Smooth muscle cell (in vitro differentiated cells): ENCODE measurements around the gene ATF5. TPM values are rescaled to one million over a fixed set of nuclear protein-coding genes. Genes with fewer than 3 reads are reported as not detected.

Experiments used
- DNase-seq: peaks from one replicate; lab custom pipeline; 2025; ENCODE audit not compliant: unreplicated experiment; lab: John Stamatoyannopoulos, UW
- H2AFZ ChIP-seq: fragments of 200-600 bp; sonication (generic); 2 replicates; pipeline ENCODE4 v1.6.0; 2016; ENCODE audit warnings: antibody characterized with exemption, low read depth, mild to moderate bottlenecking
- H3F3A ChIP-seq: fragments of 200-600 bp; sonication (generic); 2 replicates; pipeline ENCODE4 v1.6.0; 2017; ENCODE audit warnings: antibody characterized with exemption, low read depth
- H3K27ac ChIP-seq: fragments of 200-600 bp; sonication (generic); 2 replicates; pipeline ENCODE4 v1.5.1; 2016; ENCODE audit warnings: low read depth, mild to moderate bottlenecking
- H3K27me3 ChIP-seq: fragments of 200-600 bp; sonication (generic); 2 replicates; pipeline ENCODE4 v1.6.1; 2016; ENCODE audit warnings: low read depth, mild to moderate bottlenecking
- H3K36me3 ChIP-seq: fragments of 200-600 bp; sonication (generic); 2 replicates; pipeline ENCODE4 v1.5.1; 2016; ENCODE audit warnings: low read depth
- H3K4me1 ChIP-seq: fragments of 200-600 bp; sonication (generic); 2 replicates; pipeline ENCODE4 v1.5.1; 2016; ENCODE audit warnings: low read depth
- H3K4me2 ChIP-seq: fragments of 200-600 bp; sonication (generic); 2 replicates; pipeline ENCODE4 v1.6.0; 2016; ENCODE audit warnings: mild to moderate bottlenecking
- H3K4me3 ChIP-seq: fragments of 200-600 bp; sonication (generic); 2 replicates; pipeline ENCODE4 v1.5.1; 2016; ENCODE audit warnings: mild to moderate bottlenecking
- H3K79me2 ChIP-seq: fragments of 200-600 bp; sonication (generic); 2 replicates; pipeline ENCODE4 v1.6.0; 2016; ENCODE audit warnings: low read depth, mild to moderate bottlenecking
- H3K9ac ChIP-seq: fragments of 200-600 bp; sonication (generic); 2 replicates; pipeline ENCODE4 v1.6.0; 2016; ENCODE audit warnings: low read depth
- H3K9me3 ChIP-seq: fragments of 200-600 bp; sonication (generic); replicated peaks from 2 replicates; pipeline ENCODE4 v1.5.1; 2016; ENCODE audit warnings: low read depth
- H4K20me1 ChIP-seq: fragments of 200-600 bp; sonication (generic); 2 replicates; pipeline ENCODE4 v1.6.0; 2016; ENCODE audit warnings: low read depth
- WGBS: methylation state at CpG from one replicate; pipeline ENCODE4 v1.1.7; 2016; ENCODE audit warnings: low lambda C conversion rate; 5-methylcytosine and 5-hydroxymethylcytosine counted together
- polyA plus RNA-seq: library from polyadenylated mRNA; unstranded; fragments of >200 nt; fragmentation: Nextera tagmentation; extraction: Ambion mirVana; gene quantifications from 2 replicates; pipeline ENCODE4 v1.2.1, GENCODE V29; 2016
- total RNA-seq: library from RNA; depleted of rRNA; stranded (reverse); fragments of >200 nt; gene quantifications from 2 replicates; pipeline ENCODE4 v1.2.3, GENCODE V29; 2014
- TF ChIP-seq, protein P1 (sequence below): fragments of 200-600 bp; sonication (generic); IDR thresholded peaks from 2 replicates; pipeline ENCODE4 v1.5.1; 2017; ENCODE audit warnings: borderline replicate concordance, mild to moderate bottlenecking, antibody characterized with exemption; ENCODE audit not compliant: insufficient read depth, poor library complexity, severe bottlenecking

The ATF5 gene
- total and polyA plus RNA-seq, 2 experiments from 2014 or later, result 5.0 to 10.1 TPM

DNA sequence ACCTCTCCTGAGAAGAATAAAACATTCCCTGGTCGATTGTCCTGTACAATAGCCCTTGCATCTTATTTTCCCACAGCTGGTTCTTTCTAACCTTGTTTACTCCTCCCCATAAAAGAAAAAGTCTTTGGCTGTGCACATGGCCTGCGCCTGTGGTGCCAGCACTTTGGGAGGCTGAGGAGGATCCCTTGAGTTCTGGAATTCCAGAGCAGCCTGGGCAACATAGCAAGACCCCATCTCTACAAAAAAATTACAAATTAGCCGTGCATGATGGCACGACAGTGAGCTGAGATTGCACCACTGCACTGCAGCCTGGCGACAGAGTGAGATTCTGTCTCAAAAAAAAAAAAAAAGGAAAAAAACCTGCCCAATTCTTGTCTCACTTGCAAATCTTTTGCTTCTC is 7.5 kb downstream of the ATF5 start:
- TF ChIP-seq, protein P1, sequence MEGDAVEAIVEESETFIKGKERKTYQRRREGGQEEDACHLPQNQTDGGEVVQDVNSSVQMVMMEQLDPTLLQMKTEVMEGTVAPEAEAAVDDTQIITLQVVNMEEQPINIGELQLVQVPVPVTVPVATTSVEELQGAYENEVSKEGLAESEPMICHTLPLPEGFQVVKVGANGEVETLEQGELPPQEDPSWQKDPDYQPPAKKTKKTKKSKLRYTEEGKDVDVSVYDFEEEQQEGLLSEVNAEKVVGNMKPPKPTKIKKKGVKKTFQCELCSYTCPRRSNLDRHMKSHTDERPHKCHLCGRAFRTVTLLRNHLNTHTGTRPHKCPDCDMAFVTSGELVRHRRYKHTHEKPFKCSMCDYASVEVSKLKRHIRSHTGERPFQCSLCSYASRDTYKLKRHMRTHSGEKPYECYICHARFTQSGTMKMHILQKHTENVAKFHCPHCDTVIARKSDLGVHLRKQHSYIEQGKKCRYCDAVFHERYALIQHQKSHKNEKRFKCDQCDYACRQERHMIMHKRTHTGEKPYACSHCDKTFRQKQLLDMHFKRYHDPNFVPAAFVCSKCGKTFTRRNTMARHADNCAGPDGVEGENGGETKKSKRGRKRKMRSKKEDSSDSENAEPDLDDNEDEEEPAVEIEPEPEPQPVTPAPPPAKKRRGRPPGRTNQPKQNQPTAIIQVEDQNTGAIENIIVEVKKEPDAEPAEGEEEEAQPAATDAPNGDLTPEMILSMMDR, result no peak
- Histone ChIP-seq H3K4me3 (no peak overlapping the region), H3K27ac (no peak overlapping the region), H3K4me2 (no peak overlapping the region), H2AFZ (no peak overlapping the region), H3F3A (peaks cover under 1% of the 10 kb centered on the region), H4K20me1 (no peaks in the 10 kb centered on the region), H3K4me1 (no peaks in the 10 kb centered on the region), H3K9me3 (no peaks in the 10 kb centered on the region), H3K9ac (no peak overlapping the region), H3K27me3 (no peaks in the 10 kb centered on the region), H3K36me3 (no peaks in the 10 kb centered on the region), H3K79me2 (no peaks in the 10 kb centered on the region)
- DNase-seq, result no peak
- WGBS, result 83% methylated on average over 5 of the region's 5 CpGs

DNA sequence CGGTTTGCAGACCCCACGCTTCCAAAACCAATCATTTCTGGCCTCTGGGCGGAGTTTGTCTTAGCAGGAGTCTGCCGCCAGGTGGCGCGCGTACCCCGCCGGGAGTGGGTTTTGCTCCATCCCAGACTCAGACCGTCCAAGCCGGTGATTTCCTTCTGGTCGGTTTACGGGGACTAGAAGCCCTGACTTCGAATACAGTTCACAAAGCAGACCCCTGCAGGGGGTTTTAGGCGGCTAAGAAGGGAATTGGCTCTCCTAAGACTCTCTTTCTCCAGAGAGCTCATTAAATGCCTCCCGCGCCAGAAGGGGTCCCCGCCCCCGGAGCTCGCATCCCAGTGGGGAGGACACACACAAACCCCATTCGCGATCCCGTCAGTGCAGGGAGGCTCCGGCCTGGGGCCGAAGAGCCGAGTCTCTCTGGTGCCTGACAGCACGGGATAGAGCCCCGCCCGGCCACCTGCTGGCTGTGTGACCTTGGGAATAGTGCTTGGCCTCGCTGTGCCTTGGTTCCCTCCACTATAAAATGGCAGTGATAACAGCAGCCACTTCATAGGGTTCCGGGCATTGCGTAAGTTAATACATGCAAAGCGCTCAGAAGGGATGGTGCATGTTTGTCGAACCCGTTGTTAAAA is 8.9 kb downstream of the ATF5 start:
- TF ChIP-seq, protein P1, result peak; percentile 96
- no peaks in the 10 kb centered on the region for H3K9me3 ChIP-seq
- H3F3A ChIP-seq, result no peaks in the 10 kb centered on the region
- no peaks in the 10 kb centered on the region for H3K4me1 ChIP-seq
- no peaks in the 10 kb centered on the region for H3K27me3 ChIP-seq
- H4K20me1 ChIP-seq, result no peaks in the 10 kb centered on the region
- H3K4me3 ChIP-seq, result peak overlapping the region; percentile 17
- H3K9ac ChIP-seq, result no peak overlapping the region
- no peaks in the 10 kb centered on the region for H3K79me2 ChIP-seq
- 23% methylated on average over 35 of the region's 35 CpGs for WGBS
- H3K36me3 ChIP-seq, result no peaks in the 10 kb centered on the region
- peak overlapping the region; percentile 73 for H3K4me2 ChIP-seq
- DNase-seq, result peak; percentile 59
- peak overlapping the region; percentile 28 for H2AFZ ChIP-seq
- H3K27ac ChIP-seq, result no peak overlapping the region

DNA sequence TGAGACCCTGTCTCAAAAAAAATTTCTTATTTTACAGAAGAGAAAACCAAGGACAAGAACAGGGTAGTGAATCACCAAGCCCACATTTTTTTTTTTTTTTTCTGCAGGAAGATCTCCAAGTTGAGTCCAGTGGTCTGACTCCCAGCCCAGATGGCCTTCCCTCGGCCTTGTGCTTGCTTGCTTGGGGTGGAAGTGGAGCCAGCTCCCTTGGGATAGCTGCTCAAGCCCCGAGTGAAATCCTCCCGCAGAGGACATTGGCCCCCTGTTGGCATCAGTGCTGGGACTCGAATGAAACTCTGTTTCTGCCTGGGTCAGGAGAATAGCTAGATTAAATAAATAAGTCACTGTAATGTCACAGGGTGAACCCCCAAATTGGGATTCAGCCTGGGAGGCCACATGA is 9.7 kb downstream of the ATF5 start:
- DNase-seq, result no peak
- 94% methylated on average over 4 of the region's 4 CpGs for WGBS
- H3K4me2 ChIP-seq, result no peak overlapping the region

More for the DNA sequence above, 9.7 kb downstream of the ATF5 start:
- no peaks in the 10 kb centered on the region for H4K20me1 ChIP-seq
- no peaks in the 10 kb centered on the region for H3K36me3 ChIP-seq
- H3K9me3 ChIP-seq, result no peaks in the 10 kb centered on the region
- no peak overlapping the region for H3K9ac ChIP-seq
- no peak overlapping the region for H2AFZ ChIP-seq
- no peak overlapping the region for H3K4me3 ChIP-seq
- no peak overlapping the region for H3K27ac ChIP-seq
- TF ChIP-seq, protein P1, result no peak
- H3K79me2 ChIP-seq, result no peaks in the 10 kb centered on the region
- no peaks in the 10 kb centered on the region for H3F3A ChIP-seq
- H3K4me1 ChIP-seq, result no peaks in the 10 kb centered on the region
- H3K27me3 ChIP-seq, result no peaks in the 10 kb centered on the region
